AG04450 (cell line): ENCODE measurements around the gene GOLGA6L2. TPM values are rescaled to one million over a fixed set of nuclear protein-coding genes. Genes with fewer than 3 reads are reported as not detected.
A peak's percentile ranks its signal among the peaks of the same experiment; 100 is the strongest.

Source experiments
- CTCF ChIA-PET: fragments of 300-600, 350-600 bp; formaldehyde crosslinking; extraction: SDS; loops from one replicate; lab custom pipeline; 2022; ENCODE audit warnings: antibody characterized with exemption, inconsistent platforms; lab: Charles Lee
- POLR2A ChIA-PET: fragments of 350-600 bp; formaldehyde crosslinking; extraction: SDS; loops from one replicate; lab custom pipeline; 2021; ENCODE audit warnings: antibody characterized with exemption, inconsistent platforms; lab: Yijun Ruan, JAX
- DNase-seq: peaks from one replicate; pipeline ENCODE4 v3.0.0-alpha.2; 2011; ENCODE audit warnings: low read depth, low spot score
- H3K27ac ChIP-seq: one replicate; pipeline ENCODE4 v1.5.1; 2012; ENCODE audit warnings: low read depth, low read length, control low read depth
- H3K27me3 ChIP-seq: one replicate; pipeline ENCODE4 v1.6.0; 2012; ENCODE audit warnings: low read length; ENCODE audit not compliant: control insufficient read depth, insufficient read depth
- H3K4me3 ChIP-seq: 2 replicates; pipeline ENCODE4 v1.5.1; 2011; ENCODE audit warnings: mild to moderate bottlenecking, low read depth, low read length, control low read depth
- H3K9me3 ChIP-seq: 2 replicates; pipeline ENCODE4 v1.5.1; 2012; ENCODE audit warnings: low read length; ENCODE audit not compliant: control insufficient read depth, insufficient read depth
- CTCF ChIP-seq: IDR thresholded peaks from 2 replicates; pipeline ENCODE4 v1.5.1; 2011; ENCODE audit warnings: low read depth, low read length, control low read depth, inconsistent platforms
- polyA plus RNA-seq: library from polyadenylated mRNA; depleted of rRNA; stranded (reverse); fragments of >200 nt; gene quantifications from 2 replicates; pipeline ENCODE4 v1.2.3, GENCODE V29; 2011

The GOLGA6L2 gene
- polyA plus RNA-seq, 1 experiment: not detected

- no peak for TF ChIP-seq CTCF
- Histone ChIP-seq H3K27ac (no peak overlapping the region), H3K9me3 (peaks cover 4% of the 10 kb centered on the region), H3K4me3 (no peak overlapping the region), H3K27me3 (no peaks in the 10 kb centered on the region)
- ChIA-PET POLR2A (no interaction called here), CTCF (no interaction called here)
- DNase-seq: no peak
These were observed 35.2 kb upstream of the GOLGA6L2 start for GRCh38 chr15:23482228-23482627.

- Histone ChIP-seq H3K27me3 (no peaks in the 10 kb centered on the region), H3K27ac (no peak overlapping the region), H3K4me3 (no peak overlapping the region), H3K9me3 (peaks cover 4% of the 10 kb centered on the region)
- no peak for TF ChIP-seq CTCF
- ChIA-PET CTCF (no interaction called here), POLR2A (no interaction called here)
- DNase-seq: no peak
These were observed 30.9 kb upstream of the GOLGA6L2 start for GRCh38 chr15:23477920-23478319.

GRCh38 chr15:23472678-23473077 lies 25.6 kb upstream of the GOLGA6L2 start:
- Histone ChIP-seq H3K27ac (no peak overlapping the region), H3K4me3 (no peak overlapping the region), H3K27me3 (no peaks in the 10 kb centered on the region), H3K9me3 (no peaks in the 10 kb centered on the region; the same call in 1 of the 2 replicates)
- TF ChIP-seq CTCF: no peak
- DNase-seq: no peak
- ChIA-PET POLR2A (no interaction called here), CTCF (no interaction called here)

GRCh38 chr15:23472033-23472432 lies 25.0 kb upstream of the GOLGA6L2 start:
- CTCF ChIA-PET: no interaction called here

GRCh38 chr15:23467110-23467600 lies 20.1 kb upstream of the GOLGA6L2 start:
- peaks cover 10% of the 10 kb centered on the region; the same call in 1 of the 2 replicates for H3K9me3 ChIP-seq
- ChIA-PET CTCF (interaction anchor here (0.7 to 1.8 kb wide), 2 partner anchors 428 to 431 kb away, joined by 3 to 7 read pairs; partner anchors contain the start of gene TUBGCP5), POLR2A (no interaction called here)
- H3K27ac ChIP-seq: no peak overlapping the region
- no peak for DNase-seq
- no peaks in the 10 kb centered on the region for H3K27me3 ChIP-seq
- TF ChIP-seq CTCF: peak; percentile 19
- H3K4me3 ChIP-seq: no peak overlapping the region

More at GRCh38 chr15:23472033-23472432, 25.0 kb upstream of the GOLGA6L2 start:
- no peak for DNase-seq
- H3K27ac ChIP-seq: no peak overlapping the region
- H3K9me3 ChIP-seq: no peaks in the 10 kb centered on the region; the same call in 1 of the 2 replicates
- POLR2A ChIA-PET: no interaction called here
- no peak overlapping the region for H3K4me3 ChIP-seq
- H3K27me3 ChIP-seq: no peaks in the 10 kb centered on the region
- no peak for TF ChIP-seq CTCF
